Measurements from ENCODE around the gene NRDC. TPM values are rescaled to one million over a fixed set of nuclear protein-coding genes. Genes with fewer than 3 reads are reported as not detected.

NRDC gene
- total and polyA plus RNA-seq, 2 of the 8 experiments (the other 6 are each of a cell fraction or from before 2014, with no cell fraction given) = 70.2 to 182 TPM

- Histone ChIP-seq H3K56ac (replicated peaks; ENCODE audit: insufficient read length, low read depth, low read length) (no peak overlapping the region), H2BK120ac (replicated peaks; ENCODE audit: low read depth, low read length) (no peak overlapping the region), H3K23me2 (ENCODE audit: low read depth, low read length) (peaks cover 2% of the 10 kb centered on the region; the same call in 1 of the 2 replicates), H2BK15ac (ENCODE audit: low read length) (no peak overlapping the region), H3K79me2 (ENCODE audit: control insufficient read depth in 1 of 2, insufficient read depth in 2 of 2, low read length in 2 of 2) (no peaks in the 10 kb centered on the region), H3K79me1 (ENCODE audit: low read depth, low read length) (no peaks in the 10 kb centered on the region), H3K4me2 (ENCODE audit: insufficient read depth in 1 of 2, low read depth in 2 of 2, low read length in 2 of 2) (no peak overlapping the region), H4K8ac (ENCODE audit: extremely low read depth, insufficient read depth, low read length) (no peak overlapping the region), H2BK5ac (ENCODE audit: low read depth, low read length) (no peak overlapping the region), H2AFZ (ENCODE audit: low read length) (no peak overlapping the region), H4K5ac (ENCODE audit: insufficient read length, low read depth, low read length) (no peak overlapping the region), H2AK5ac (ENCODE audit: low read depth, low read length) (no peak overlapping the region), H3K4me1 (replicated peaks in 1 of 4; ENCODE audit: control insufficient read depth in 3 of 4, insufficient read depth in 4 of 4, low read length in 3 of 4) (peaks cover 2 to 16% (median 6%) of the 10 kb centered on the region in 4 experiments; a peak in 4 of 7 replicates), H3K9me3 (ENCODE audit: insufficient read depth in 2 of 2, low read depth in 1 of 2, low read length in 1 of 2) (no peaks in the 10 kb centered on the region; a peak in 1 of 4 replicates), H4K91ac (replicated peaks; ENCODE audit: insufficient read length, low read length) (no peak overlapping the region), H3K27ac (ENCODE audit: low read depth, low read length) (no peak overlapping the region), H3K4me3 (ENCODE audit: extremely low read depth in 1 of 4, insufficient read depth in 2 of 4, low read depth in 3 of 4, low read length in 4 of 4) (no peak overlapping the region), H3K14ac (ENCODE audit: insufficient read length) (no peak overlapping the region), H4K20me1 (replicated peaks in 1 of 2; ENCODE audit: control insufficient read depth in 1 of 2, insufficient read depth in 2 of 2, low read length in 2 of 2) (no peaks in the 10 kb centered on the region), H3K27me3 (replicated peaks in 1 of 4; ENCODE audit: control insufficient read depth in 3 of 4, extremely low read depth in 1 of 4, insufficient read depth in 3 of 4, low read length in 3 of 4) (no peaks in the 10 kb centered on the region), H3K18ac (ENCODE audit: extremely low read depth, low read length) (no peak overlapping the region), H3K4ac (replicated peaks; ENCODE audit: insufficient read length, low read depth, low read length) (no peak overlapping the region), H3K36me3 (ENCODE audit: control insufficient read depth in 2 of 4, insufficient read depth in 4 of 4, low read length in 3 of 4) (peaks cover 0 to 10% (median 0%) of the 10 kb centered on the region in 4 experiments; a peak in 3 of 8 replicates), H2BK12ac (ENCODE audit: low read depth, low read length) (no peak overlapping the region), H3K9ac (replicated peaks in 1 of 4; ENCODE audit: extremely low read depth in 1 of 4, low read depth in 3 of 4, low read length in 3 of 4) (no peak overlapping the region), H3K23ac (ENCODE audit: insufficient read length) (no peak overlapping the region), H2BK20ac (ENCODE audit: low read length) (no peak overlapping the region)
- FAIRE-seq (no peak), DNase-seq (ENCODE audit: low read depth in 1 of 2, low spot score in 2 of 2) (no peak)
- 91% methylated on average over 2 of the region's 2 CpGs; no CpG with 5 or more reads in 1 of the 2 experiments for WGBS, 2 experiments (ENCODE audit: extremely low coverage in 1 of 2, insufficient coverage in 1 of 2, insufficient read length in 1 of 2, insufficient replicate concordance in 2 of 2, low coverage in 1 of 2, low lambda C conversion rate in 2 of 2, missing lambda C conversion rate in 1 of 2)
- CTCF ChIA-PET (ENCODE audit: partially characterized antibody) = interaction anchor here (1.0 kb wide), 1 partner anchor 14 kb away, joined by 3 read pairs; no protein-coding TSS in a partner anchor
- POLR2A ChIA-PET (ENCODE audit: partially characterized antibody) = no interaction called here
- no peak for TF ChIP-seq USF2 (IDR thresholded peaks at IDR 0.05; ENCODE audit: low read length)
- TF ChIP-seq TAF1 (IDR thresholded peaks at IDR 0.05; ENCODE audit: low read depth, low read length) = no peak
- TF ChIP-seq SP4 (IDR thresholded peaks at IDR 0.05; ENCODE audit: low read length) = no peak
- TF ChIP-seq CEBPB (IDR thresholded peaks at IDR 0.05; ENCODE audit: low read depth, low read length) = no peak
- no peak for TF ChIP-seq TCF12 (IDR thresholded peaks at IDR 0.05; ENCODE audit: low read depth, low read length)
- no peak for TF ChIP-seq HDAC2 (IDR thresholded peaks at IDR 0.05; ENCODE audit: borderline replicate concordance in 1 of 2, low read depth in 2 of 2, low read length in 2 of 2)
Measured at GRCh38 chr1:51908499-51908898, 30.0 kb upstream of the NRDC start.

All from H1 (cell line).